Gastroesophageal sphincter (tissue), 3 donors: ENCODE results near the gene TOX2.

Experiments used
- EP300 ChIP-seq: sonication (generic); formaldehyde crosslinking; IDR thresholded peaks from one replicate; pipeline ENCODE4 v1.6.1; 2017; ENCODE audit warnings: antibody characterized with exemption, mild to moderate bottlenecking
- TF ChIP-seq, protein P1 (sequence below), 4 experiments: fragments of 200-600 bp in 2 of 4; fragments of 450-650 bp in 2 of 4; sonication (generic) in 1 of 4; IDR thresholded peaks; one replicate each; pipeline ENCODE4 v1.5.1; 2017 to 2019; ENCODE audit warnings: antibody characterized with exemption in 4 of 4, mild to moderate bottlenecking in 2 of 4, moderate library complexity in 2 of 4

DNA sequence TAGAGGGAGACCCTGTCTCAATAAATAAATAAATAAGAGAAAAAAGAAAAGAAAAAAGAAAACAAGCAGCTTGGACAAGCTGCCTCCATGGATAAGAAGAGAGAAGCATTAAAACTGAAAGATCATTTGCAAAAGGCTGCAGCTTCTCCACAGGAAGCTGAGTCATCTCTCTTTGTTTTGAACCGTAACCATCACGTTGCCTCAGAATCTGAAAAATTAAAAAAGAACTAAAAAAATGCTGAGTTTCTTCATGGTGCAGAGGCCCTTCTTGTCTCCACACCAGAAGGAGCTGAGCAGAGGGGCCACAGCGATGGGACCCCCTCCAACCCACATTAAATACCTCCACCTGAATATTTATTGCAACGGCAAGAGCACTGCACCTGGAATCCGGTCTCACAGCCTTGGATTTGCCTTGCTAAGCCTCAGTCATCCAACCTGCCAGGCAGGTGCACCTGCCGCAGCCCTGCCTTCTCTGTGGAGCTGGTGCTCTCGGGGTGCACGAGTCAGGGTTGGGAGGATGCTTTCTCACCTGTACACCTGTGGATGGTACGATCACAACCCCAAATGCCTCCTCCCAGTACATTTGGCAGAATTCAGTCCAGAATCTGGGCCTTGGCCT is 28.1 kb downstream of the TOX2 start:
- TF ChIP-seq, protein P1, sequence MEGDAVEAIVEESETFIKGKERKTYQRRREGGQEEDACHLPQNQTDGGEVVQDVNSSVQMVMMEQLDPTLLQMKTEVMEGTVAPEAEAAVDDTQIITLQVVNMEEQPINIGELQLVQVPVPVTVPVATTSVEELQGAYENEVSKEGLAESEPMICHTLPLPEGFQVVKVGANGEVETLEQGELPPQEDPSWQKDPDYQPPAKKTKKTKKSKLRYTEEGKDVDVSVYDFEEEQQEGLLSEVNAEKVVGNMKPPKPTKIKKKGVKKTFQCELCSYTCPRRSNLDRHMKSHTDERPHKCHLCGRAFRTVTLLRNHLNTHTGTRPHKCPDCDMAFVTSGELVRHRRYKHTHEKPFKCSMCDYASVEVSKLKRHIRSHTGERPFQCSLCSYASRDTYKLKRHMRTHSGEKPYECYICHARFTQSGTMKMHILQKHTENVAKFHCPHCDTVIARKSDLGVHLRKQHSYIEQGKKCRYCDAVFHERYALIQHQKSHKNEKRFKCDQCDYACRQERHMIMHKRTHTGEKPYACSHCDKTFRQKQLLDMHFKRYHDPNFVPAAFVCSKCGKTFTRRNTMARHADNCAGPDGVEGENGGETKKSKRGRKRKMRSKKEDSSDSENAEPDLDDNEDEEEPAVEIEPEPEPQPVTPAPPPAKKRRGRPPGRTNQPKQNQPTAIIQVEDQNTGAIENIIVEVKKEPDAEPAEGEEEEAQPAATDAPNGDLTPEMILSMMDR (IDR thresholded peaks at IDR 0.05), result no peak
- TF ChIP-seq EP300, result no peak
